ENCODE data around the gene RNU2-63P. TPM values are rescaled to one million over a fixed set of nuclear protein-coding genes. Genes with fewer than 3 reads are reported as not detected.
"Not testable (repeated sequence)": the region's sequence is repeated elsewhere in the genome, so short reads cannot be mapped to it uniquely, and the experiment has no call there.

Gene RNU2-63P
- total and polyA plus RNA-seq, 3 donors from 2014 or later: not detected

DNA sequence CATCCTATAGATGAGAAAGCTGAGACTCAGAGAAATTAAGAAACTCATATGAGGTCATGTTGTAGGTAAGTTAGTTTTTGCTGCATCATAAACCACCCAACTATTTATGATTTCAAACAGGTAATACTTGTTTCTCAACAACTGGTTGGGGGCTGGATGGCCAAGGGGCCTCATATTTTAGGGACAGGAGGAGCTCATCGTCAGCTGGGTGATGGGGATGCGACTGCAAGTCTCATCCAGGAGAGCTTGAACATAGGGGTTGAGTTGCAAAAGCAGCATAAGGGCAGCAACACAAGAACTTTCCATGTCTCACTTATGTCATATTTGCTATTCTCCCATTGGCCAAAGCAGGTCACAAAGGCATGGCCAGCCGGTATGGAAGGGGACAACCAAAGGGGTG lies 3.6 kb upstream of the RNU2-63P start:
- no peaks in the 10 kb centered on the region for H3K36me3 ChIP-seq (ENCODE audit: low read depth, missing control alignments)
- WGBS, 2 donors: 83 to 94% methylated on average over 3 of the region's 3 CpGs
- no peak overlapping the region for H3K27ac ChIP-seq

DNA sequence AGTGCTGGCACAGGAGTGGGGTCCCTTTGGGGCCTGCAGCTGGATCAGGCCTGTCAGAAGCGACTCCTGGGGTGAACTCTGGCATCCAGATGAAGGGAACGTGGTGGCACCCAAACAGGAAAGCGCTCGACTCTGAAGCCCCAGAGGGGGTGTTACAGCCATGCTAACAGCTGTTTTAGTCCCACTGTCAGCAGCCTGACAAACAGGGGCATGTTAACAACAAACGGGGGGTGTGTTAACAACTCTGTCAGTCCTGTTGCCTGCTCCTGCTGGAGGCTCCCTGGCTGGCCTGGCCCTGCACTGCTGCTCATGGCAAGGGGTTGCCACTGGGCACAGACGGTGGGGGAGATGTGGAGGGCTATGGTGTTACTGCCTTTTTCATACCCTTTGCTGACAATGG lies 2.6 kb upstream of the RNU2-63P start:
- no peak overlapping the region for H3K27ac ChIP-seq
- WGBS, 2 donors: 91 to 94% methylated on average over 6 of the region's 6 CpGs
- H3K36me3 ChIP-seq (ENCODE audit: low read depth, missing control alignments): no peaks in the 10 kb centered on the region
- H3K9me3 ChIP-seq: no peaks in the 10 kb centered on the region
- no peaks in the 10 kb centered on the region for H3K27me3 ChIP-seq
- intact Hi-C loops (cut with DNase I; ENCODE audit: low total_unique reads): no loop called here
- no peak for DNase-seq
- TF ChIP-seq, protein P1, sequence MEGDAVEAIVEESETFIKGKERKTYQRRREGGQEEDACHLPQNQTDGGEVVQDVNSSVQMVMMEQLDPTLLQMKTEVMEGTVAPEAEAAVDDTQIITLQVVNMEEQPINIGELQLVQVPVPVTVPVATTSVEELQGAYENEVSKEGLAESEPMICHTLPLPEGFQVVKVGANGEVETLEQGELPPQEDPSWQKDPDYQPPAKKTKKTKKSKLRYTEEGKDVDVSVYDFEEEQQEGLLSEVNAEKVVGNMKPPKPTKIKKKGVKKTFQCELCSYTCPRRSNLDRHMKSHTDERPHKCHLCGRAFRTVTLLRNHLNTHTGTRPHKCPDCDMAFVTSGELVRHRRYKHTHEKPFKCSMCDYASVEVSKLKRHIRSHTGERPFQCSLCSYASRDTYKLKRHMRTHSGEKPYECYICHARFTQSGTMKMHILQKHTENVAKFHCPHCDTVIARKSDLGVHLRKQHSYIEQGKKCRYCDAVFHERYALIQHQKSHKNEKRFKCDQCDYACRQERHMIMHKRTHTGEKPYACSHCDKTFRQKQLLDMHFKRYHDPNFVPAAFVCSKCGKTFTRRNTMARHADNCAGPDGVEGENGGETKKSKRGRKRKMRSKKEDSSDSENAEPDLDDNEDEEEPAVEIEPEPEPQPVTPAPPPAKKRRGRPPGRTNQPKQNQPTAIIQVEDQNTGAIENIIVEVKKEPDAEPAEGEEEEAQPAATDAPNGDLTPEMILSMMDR (IDR thresholded peaks at IDR 0.05): no peak
- TF ChIP-seq POLR2A (IDR thresholded peaks at IDR 0.05): no peak
- peaks cover 6% of the 10 kb centered on the region for H3K4me1 ChIP-seq
- H3K4me3 ChIP-seq: no peak overlapping the region

More for the DNA sequence above, 3.6 kb upstream of the RNU2-63P start:
- Histone ChIP-seq H3K4me3 (no peak overlapping the region), H3K9me3 (no peaks in the 10 kb centered on the region), H3K27me3 (no peaks in the 10 kb centered on the region), H3K4me1 (peaks cover 6% of the 10 kb centered on the region)
- DNase-seq: no peak
- intact Hi-C loops (cut with DNase I; ENCODE audit: low total_unique reads): no loop called here
- TF ChIP-seq POLR2A (IDR thresholded peaks at IDR 0.05): no peak
- TF ChIP-seq, protein P1 (IDR thresholded peaks at IDR 0.05): no peak

DNA sequence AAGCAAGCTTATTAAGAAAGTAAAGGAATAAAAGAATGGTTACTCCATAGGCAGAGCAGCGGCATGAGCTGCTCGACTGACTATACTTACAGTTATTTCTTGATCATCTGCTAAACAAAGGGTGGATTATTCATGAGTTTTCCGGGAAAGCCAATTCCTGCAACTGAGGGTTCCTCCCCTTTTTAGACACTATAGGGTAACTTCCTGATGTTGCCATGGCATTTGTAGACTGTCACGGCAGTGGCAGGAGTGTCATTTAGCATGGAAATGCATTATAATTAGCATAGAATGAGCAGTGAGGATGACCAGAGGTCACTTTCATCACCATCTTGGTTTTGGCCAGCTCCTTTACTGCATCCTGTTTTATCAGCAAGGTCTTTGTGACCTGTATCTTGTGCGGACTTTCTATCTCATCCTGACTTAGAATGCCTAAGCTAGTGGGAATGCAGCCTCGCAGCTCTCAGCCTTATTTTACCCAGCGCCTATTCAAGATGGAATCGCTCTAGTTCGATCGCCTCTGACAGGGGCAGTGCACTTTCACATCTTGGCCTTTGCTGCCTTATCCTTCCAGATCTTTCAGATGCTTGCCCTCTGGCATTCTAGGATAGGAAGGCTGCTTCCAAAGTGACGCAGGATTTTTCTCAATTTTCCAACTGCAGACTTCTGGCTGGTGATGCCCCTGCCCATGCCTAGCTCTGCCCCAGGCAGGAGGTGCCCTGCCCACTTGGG lies 1.9 kb upstream of the RNU2-63P start:
- H3K4me1 ChIP-seq; DNase-seq; intact Hi-C loops (cut with DNase I; ENCODE audit: low total_unique reads); H3K36me3 ChIP-seq (ENCODE audit: low read depth, missing control alignments); H3K27ac ChIP-seq; H3K4me3 ChIP-seq; H3K27me3 ChIP-seq; H3K9me3 ChIP-seq: not testable (repeated sequence)
- WGBS, 2 donors: 65 to 72% methylated on average over 11 of the region's 11 CpGs

- DNase-seq; intact Hi-C loops (cut with DNase I; ENCODE audit: low total_unique reads); H3K4me1 ChIP-seq; H3K27me3 ChIP-seq; H3K36me3 ChIP-seq (ENCODE audit: low read depth, missing control alignments); H3K9me3 ChIP-seq: not testable (repeated sequence)
- peak overlapping the region in 1 of 2 donors; percentile 75 for H3K4me3 ChIP-seq
- H3K27ac ChIP-seq: peak overlapping the region; percentile 62 to 77
- WGBS, 2 donors: 65 to 68% methylated on average over 2 of the region's 2 CpGs
Observed at GRCh38 chr2:88017780-88018038, 1.4 kb upstream of the RNU2-63P start.

DNA sequence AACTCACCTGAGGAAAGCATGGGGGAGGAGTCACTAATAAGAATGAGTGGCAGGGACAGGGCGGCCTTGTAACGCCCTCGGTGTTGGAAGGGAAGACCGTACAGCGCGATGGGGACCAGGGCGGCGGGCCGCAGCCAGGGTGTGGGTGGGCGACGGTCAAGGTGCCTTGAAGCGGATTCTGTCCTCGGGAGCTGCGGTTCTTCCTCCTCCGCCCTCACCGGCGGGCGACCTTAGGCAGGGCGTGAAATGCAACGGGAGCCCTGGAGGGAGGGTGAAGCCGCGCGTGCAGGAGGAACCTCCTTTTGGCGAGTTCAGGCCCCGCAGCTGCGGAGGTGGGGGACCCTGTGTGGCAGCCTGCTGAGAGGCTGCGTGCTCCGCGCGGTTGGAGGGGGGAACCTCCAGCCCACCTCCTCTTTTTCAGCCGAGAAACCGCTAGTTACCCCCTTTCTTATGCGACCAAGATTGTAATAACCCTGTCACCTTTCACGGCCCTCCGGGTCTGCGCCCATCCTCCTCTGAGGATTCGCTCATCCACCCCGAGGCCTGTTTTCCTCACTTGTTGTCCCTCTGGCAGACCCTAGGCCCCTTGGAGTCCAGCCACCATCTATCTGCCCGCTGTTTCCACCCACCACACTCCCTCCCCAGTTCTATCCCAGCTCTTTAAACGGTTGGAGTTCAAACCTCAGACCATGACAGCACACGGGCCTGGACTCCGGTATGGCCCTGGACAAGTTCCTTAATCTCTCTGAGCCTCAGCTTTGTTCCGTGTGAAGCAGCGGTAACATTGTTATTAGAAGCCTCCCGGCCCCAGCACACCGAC lies 823 bp upstream of the RNU2-63P start:
- no peaks in the 10 kb centered on the region for H3K27me3 ChIP-seq
- 13 to 27% methylated on average over 24 to 46 of the region's 46 CpGs for WGBS, 2 donors
- peak overlapping the region; percentile 62 to 77 for H3K27ac ChIP-seq
- peak; percentile 70 for DNase-seq
- H3K36me3 ChIP-seq (ENCODE audit: low read depth, missing control alignments): no peaks in the 10 kb centered on the region
- no peaks in the 10 kb centered on the region for H3K9me3 ChIP-seq
- H3K4me1 ChIP-seq: peaks cover 6% of the 10 kb centered on the region
- H3K4me3 ChIP-seq: peak overlapping the region; percentile 54 to 75
- TF ChIP-seq, protein P1 (IDR thresholded peaks at IDR 0.05): no peak
- TF ChIP-seq POLR2A (IDR thresholded peaks at IDR 0.05): no peak
- intact Hi-C loops (cut with DNase I; ENCODE audit: low total_unique reads): no loop called here

Measured in testis (tissue), 3 donors.